ENCODE results near the gene PRKAG2.

Gene PRKAG2

GRCh38 chr7:151900986-151901621, 24.2 kb upstream of the PRKAG2 start:
- DNase-seq (ENCODE audit: low spot score) = no peak

GRCh38 chr7:151900591-151900985, 23.7 kb upstream of the PRKAG2 start:
- no peak for DNase-seq (ENCODE audit: low spot score)

GRCh38 chr7:151899513-151900360, 22.8 kb upstream of the PRKAG2 start:
- DNase-seq (ENCODE audit: low spot score) = no peak

GRCh38 chr7:151897951-151898686, 21.2 kb upstream of the PRKAG2 start:
- DNase-seq (ENCODE audit: low spot score) = no peak

- DNase-seq (ENCODE audit: low spot score) = peak; percentile 53
These were observed 20.3 kb upstream of the PRKAG2 start for GRCh38 chr7:151897161-151897731.

GRCh38 chr7:151896486-151896885, 19.6 kb upstream of the PRKAG2 start:
- DNase-seq (ENCODE audit: low spot score) = no peak

GRCh38 chr7:151896086-151896485, 19.2 kb upstream of the PRKAG2 start:
- DNase-seq (ENCODE audit: low spot score) = no peak

- DNase-seq (ENCODE audit: low spot score) = no peak
These were observed 18.7 kb upstream of the PRKAG2 start for GRCh38 chr7:151895631-151896031.

GRCh38 chr7:151895008-151895630, 18.2 kb upstream of the PRKAG2 start:
- no peak for DNase-seq (ENCODE audit: low spot score)

GRCh38 chr7:151894111-151895007, 17.4 kb upstream of the PRKAG2 start:
- no peak for DNase-seq (ENCODE audit: low spot score)

GRCh38 chr7:151893405-151893923, 16.5 kb upstream of the PRKAG2 start:
- DNase-seq (ENCODE audit: low spot score) = no peak

GRCh38 chr7:151891753-151892152, 14.8 kb upstream of the PRKAG2 start:
- no peak for DNase-seq (ENCODE audit: low spot score)

GRCh38 chr7:151891182-151891581, 14.3 kb upstream of the PRKAG2 start:
- DNase-seq (ENCODE audit: low spot score) = no peak

- no peak for DNase-seq (ENCODE audit: low spot score)
These were observed 13.6 kb upstream of the PRKAG2 start for GRCh38 chr7:151890355-151891004.

- DNase-seq (ENCODE audit: low spot score) = no peak
These were observed 12.8 kb upstream of the PRKAG2 start for GRCh38 chr7:151889406-151890354.

GRCh38 chr7:151888079-151889067, 11.5 kb upstream of the PRKAG2 start:
- DNase-seq (ENCODE audit: low spot score) = peak; percentile 49

- no peak for DNase-seq (ENCODE audit: low spot score)
These were observed 9.9 kb upstream of the PRKAG2 start for GRCh38 chr7:151886783-151887182.

- no peak for DNase-seq (ENCODE audit: low spot score)
These were observed 8.3 kb upstream of the PRKAG2 start for GRCh38 chr7:151885202-151885580.
